ENCODE measurements around the gene GTF3C2.

DNA sequence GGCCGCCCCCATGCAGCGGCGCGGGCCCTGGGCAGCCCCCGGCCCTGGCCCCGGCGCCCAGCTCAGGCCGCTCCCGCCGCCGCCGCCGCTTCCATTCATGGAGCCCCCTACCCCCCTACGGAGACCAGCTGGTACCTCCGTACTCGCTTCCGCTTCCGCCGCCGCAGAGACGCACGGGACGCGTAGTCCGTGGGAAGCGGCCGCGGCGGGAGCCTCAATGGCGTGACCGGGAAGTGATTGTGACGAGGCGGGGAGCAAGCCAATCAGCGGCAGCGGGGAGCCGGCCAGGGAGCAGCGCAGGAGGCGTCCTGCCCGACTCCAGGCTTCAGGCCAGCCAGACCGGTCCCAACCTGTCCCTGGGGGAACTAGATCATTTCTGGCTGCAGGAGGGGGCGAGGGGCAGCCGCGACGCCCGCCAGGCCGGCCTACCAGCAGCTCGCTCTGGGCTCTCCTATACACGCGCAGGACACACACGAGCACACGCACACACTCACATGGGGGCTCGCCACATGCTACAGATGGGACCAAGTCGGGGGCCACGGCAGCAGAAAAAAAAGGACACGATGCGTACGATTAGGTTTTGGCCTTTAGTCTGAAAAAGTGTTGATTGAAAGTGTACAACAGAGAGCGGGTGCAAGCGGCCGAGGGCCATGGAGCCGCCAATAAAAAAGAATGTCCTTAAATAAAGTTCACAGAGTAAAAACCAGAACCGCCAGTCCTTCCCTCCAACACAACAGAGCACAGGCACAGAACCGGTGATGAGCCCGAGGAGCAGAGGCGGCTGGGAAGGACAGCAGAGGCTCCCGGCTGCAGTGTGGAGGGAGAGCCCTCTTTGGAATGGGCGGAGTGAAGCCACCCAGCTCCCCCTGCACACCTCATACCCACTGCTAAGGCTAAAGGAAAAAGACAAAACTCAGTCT lies 24.3 kb upstream of the GTF3C2 start, which contains the start of gene ZNF513:
- TF ChIP-seq MXI1 (IDR thresholded peaks at IDR 0.05; ENCODE audit: borderline replicate concordance, low read depth, low read length) (peak; percentile 49; the same call in 1 of the 3 replicates), MNT (IDR thresholded peaks at IDR 0.05) (no peak)
